Adrenal gland (tissue), 5 donors: ENCODE data around the gene COL2A1.

Experiments
- POLR2A ChIP-seq, 2 donors: fragments of 450-650 bp; IDR thresholded peaks; one replicate each; pipeline ENCODE4 v1.6.1; 2017; ENCODE audit warnings: antibody characterized with exemption in 2 of 2, mild to moderate bottlenecking in 2 of 2, moderate library complexity in 1 of 2
- TF ChIP-seq, protein P1 (sequence below), 6 experiments: fragments of 450-650 bp in 4 of 6; fragments of 200-600 bp in 2 of 6; sonication (generic) in 1 of 6; IDR thresholded peaks; 1 replicate in 5 of 6; 2 replicates in 1 of 6; pipeline versions ENCODE4 v1.5.1 to v1.8.0; 2016 to 2021; ENCODE audit warnings: antibody characterized with exemption in 6 of 6, mild to moderate bottlenecking in 2 of 6, moderate library complexity in 1 of 6
- donor health status: DM: no; HTN: no; CAD: no.

DNA sequence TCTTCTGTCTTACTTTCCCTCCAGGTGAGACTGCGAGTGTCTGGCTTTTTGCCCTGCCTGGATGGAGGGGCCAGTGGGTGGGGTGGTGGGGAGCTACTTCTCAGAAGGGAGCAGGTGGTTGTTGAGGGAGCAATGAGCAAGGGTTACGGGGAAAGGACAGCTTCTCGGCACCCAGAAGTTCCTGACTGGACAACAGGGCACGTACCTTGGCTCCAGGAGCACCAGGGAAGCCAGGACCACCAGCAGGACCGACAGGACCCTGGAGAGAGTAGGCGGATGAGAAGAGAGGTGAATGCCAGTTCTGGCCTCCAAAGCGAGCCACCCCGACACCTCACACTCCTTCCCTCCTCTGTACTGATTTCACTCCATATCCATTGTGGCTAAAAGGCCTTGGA, 15.3 kb downstream of the COL2A1 start:
- TF ChIP-seq, protein P1, sequence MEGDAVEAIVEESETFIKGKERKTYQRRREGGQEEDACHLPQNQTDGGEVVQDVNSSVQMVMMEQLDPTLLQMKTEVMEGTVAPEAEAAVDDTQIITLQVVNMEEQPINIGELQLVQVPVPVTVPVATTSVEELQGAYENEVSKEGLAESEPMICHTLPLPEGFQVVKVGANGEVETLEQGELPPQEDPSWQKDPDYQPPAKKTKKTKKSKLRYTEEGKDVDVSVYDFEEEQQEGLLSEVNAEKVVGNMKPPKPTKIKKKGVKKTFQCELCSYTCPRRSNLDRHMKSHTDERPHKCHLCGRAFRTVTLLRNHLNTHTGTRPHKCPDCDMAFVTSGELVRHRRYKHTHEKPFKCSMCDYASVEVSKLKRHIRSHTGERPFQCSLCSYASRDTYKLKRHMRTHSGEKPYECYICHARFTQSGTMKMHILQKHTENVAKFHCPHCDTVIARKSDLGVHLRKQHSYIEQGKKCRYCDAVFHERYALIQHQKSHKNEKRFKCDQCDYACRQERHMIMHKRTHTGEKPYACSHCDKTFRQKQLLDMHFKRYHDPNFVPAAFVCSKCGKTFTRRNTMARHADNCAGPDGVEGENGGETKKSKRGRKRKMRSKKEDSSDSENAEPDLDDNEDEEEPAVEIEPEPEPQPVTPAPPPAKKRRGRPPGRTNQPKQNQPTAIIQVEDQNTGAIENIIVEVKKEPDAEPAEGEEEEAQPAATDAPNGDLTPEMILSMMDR (IDR thresholded peaks at IDR 0.05) = no peak
- no peak for TF ChIP-seq POLR2A (IDR thresholded peaks at IDR 0.05)
